GM23248 (cell line): ENCODE results near the gene SLC25A21.

Experiments
- EZH2 ChIP-seq: fragments of 200-600 bp; sonication (generic); IDR thresholded peaks from 2 replicates; pipeline ENCODE4 v1.6.1; 2018; ENCODE audit warnings: antibody characterized with exemption, mild to moderate bottlenecking; ENCODE audit not compliant: insufficient read depth, poor library complexity, severe bottlenecking
- EZH2phosphoT487 ChIP-seq: fragments of 200-600 bp; sonication (generic); IDR thresholded peaks from 2 replicates; pipeline ENCODE4 v1.6.1; 2018; ENCODE audit warnings: antibody characterized with exemption, moderate library complexity, mild to moderate bottlenecking, low read depth; ENCODE audit not compliant: insufficient read depth

DNA sequence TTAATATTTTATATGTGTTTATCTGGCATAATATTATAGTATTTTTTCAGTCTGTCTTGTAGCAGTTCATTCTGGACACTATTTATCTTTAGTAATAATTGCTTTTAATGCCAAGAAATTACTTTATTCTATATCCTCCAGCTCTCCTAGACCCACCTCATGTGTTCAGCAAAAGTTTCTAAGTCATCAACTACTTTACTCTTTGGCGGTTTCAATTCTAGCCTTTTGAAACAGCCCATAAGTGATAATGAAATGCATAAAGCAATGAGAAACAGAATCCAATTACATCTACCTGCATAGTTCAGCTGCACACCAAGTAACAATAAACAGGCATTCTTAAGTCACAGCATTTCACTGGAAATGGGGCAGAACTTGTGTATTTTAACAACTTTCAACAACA is 225.5 kb downstream of the SLC25A21 start:
- TF ChIP-seq EZH2, result no peak
- no peak for TF ChIP-seq EZH2phosphoT487
